Neural cell (in vitro differentiated cells): Measurements from ENCODE around the gene DLG2.

ENCODE experiments used
- CTCF ChIP-seq: fragments of 450-650 bp; IDR thresholded peaks from 2 replicates; pipeline ENCODE4 v1.5.1; 2014; ENCODE audit warnings: antibody characterized with exemption, mild to moderate bottlenecking, moderate library complexity; ENCODE audit not compliant: poor library complexity, severe bottlenecking
- EP300 ChIP-seq: fragments of 450-650 bp; conservative IDR thresholded peaks from 2 replicates; pipeline ENCODE4 v1.6.1; 2014; ENCODE audit warnings: antibody characterized with exemption, mild to moderate bottlenecking, moderate library complexity; ENCODE audit not compliant: poor library complexity, severe bottlenecking
- EZH2 ChIP-seq: fragments of 200-600, 300-800 bp; shearing (Covaris generic), sonication (generic); IDR thresholded peaks from 2 replicates; pipeline ENCODE4 v1.6.1; 2014; ENCODE audit warnings: antibody characterized with exemption, low read length, borderline replicate concordance, mild to moderate bottlenecking; ENCODE audit not compliant: insufficient read depth, poor library complexity, severe bottlenecking
- MXI1 ChIP-seq: fragments of 450-650 bp; conservative IDR thresholded peaks from 2 replicates; pipeline ENCODE4 v1.6.1; 2014; ENCODE audit warnings: antibody characterized with exemption, mild to moderate bottlenecking; ENCODE audit not compliant: poor library complexity, severe bottlenecking
- POLR2AphosphoS5 ChIP-seq: IDR thresholded peaks from 2 replicates; pipeline ENCODE4 v1.6.1; 2012
- RAD21 ChIP-seq: fragments of 450-650 bp; conservative IDR thresholded peaks from 2 replicates; pipeline ENCODE4 v1.6.1; 2014; ENCODE audit warnings: antibody characterized with exemption, mild to moderate bottlenecking, moderate library complexity
- SMC3 ChIP-seq: fragments of 450-650 bp; conservative IDR thresholded peaks from 2 replicates; pipeline ENCODE4 v1.6.1; 2014; ENCODE audit warnings: antibody characterized with exemption, mild to moderate bottlenecking, moderate library complexity; ENCODE audit not compliant: poor library complexity

- TF ChIP-seq CTCF (no peak), POLR2AphosphoS5 (no peak), EP300 (no peak), SMC3 (no peak), EZH2 (no peak), MXI1 (no peak), RAD21 (no peak)
Observed at GRCh38 chr11:83557653-83558052, 2069.5 kb downstream of the DLG2 start.
